RPMI7951 (cell line): Measurements from ENCODE around the gene FAM83F. TPM values are rescaled to one million over a fixed set of nuclear protein-coding genes. Genes with fewer than 3 reads are reported as not detected.
A peak's percentile ranks its signal among the peaks of the same experiment; 100 is the strongest.

Experiments
- DNase-seq: peaks from one replicate; pipeline ENCODE4 v3.0.0-alpha.2; 2012; ENCODE audit warnings: low read depth
- total RNA-seq: library from RNA; depleted of rRNA; stranded (reverse); fragments of >200 nt; shearing (Covaris generic); gene quantifications from 2 replicates; pipeline ENCODE4 v1.2.3, GENCODE V29; 2014

FAM83F gene
- total RNA-seq, 1 experiment from 2014 or later = not detected

- no peak for DNase-seq
Observed at GRCh38 chr22:40033586-40034380, 39.0 kb downstream of the FAM83F start.

GRCh38 chr22:40035351-40035750, 40.6 kb downstream of the FAM83F start:
- no peak for DNase-seq

- no peak for DNase-seq
Observed at GRCh38 chr22:40036126-40036525, 41.4 kb downstream of the FAM83F start.

DNA sequence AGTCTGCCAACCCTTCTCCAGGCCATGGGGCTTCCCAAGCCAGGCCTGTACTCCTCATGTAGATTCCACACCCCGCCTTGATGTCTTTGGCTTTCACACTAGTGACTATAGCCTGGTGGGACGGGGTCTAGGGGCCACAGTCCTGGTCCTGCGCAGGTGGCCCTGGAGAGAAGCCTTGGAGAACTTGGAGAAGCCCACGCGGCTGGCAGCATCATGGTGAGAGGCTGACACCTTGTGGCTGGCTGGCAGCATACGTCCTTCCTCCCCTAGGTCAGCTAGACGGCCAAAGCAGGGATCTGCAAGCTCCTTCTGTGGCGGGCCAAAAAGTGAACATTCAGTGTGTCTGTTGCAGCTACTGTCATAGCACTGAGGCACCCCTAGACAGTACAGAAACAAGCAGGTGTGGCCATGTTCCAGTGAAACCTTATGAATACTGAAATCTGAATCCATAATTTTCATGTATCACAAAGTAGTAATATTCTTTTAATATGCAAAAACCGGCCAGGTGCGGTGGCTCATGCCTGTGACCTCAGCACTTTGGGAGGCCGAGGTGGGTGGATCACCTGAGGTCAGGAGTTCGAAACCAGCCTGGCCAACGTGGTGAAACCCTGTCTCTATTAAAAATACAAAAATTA, 42.0 kb downstream of the FAM83F start:
- peak; percentile 61 for DNase-seq

GRCh38 chr22:40037320-40037719, 42.6 kb downstream of the FAM83F start:
- DNase-seq = no peak

- DNase-seq = no peak
Observed at GRCh38 chr22:40039482-40040115, 44.8 kb downstream of the FAM83F start.

DNA sequence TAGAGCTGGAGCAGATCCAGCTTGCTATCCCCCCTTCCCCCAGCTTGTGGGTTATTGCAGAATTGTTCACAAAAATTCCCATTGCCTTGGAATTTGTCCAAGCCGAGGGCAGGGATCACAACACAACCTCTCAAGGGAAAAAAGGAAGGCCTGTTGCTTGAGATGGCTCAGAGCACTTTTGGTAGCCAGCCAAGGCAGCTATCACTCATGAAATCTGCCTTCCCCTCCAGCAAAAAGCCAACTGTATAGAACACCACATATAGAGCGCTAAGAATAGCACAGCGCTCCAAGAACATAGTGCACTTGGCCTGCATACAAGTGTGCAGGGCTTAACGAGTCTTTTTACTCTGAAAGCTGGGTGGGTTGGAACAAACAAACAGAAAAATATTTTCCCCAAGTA, 46.2 kb downstream of the FAM83F start:
- DNase-seq = peak; percentile 89

DNA sequence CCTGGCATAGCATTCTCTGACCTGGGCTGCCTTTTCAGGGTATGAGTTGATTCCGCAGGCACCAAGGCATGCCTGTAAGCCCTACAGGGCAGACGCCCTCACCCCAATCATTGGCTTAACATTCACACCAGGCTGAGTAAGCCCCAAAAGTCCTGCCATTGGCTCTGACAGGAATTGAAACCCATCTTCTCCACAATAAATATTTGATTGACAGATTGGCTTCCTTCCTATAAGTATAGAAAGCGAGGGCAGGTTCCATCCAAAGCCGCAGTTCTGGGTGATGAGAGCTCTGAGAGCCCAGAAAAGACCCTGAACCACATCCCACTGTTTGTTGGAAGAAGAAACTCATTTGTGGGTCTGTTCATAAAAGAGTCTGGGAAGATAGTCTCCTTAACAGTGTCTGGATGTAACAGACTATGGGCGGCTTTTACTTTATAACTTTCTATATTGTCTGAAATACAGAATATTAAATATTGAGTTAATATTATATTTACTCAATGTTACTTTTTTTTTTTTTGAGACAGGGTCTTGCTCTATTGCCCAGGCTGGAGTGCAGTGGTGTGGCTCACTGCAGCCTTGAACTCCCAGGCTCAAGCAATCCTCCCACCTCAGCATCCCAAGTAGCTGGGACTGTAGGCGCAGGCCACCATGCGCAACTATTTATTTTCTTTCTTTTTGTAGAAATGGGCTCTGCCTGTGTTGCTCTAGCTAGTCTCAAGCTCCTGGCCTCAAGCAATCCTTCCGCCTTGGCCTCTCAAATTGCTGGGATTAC, 46.8 kb downstream of the FAM83F start:
- DNase-seq = no peak

GRCh38 chr22:40042312-40042711, 47.6 kb downstream of the FAM83F start:
- no peak for DNase-seq

DNA sequence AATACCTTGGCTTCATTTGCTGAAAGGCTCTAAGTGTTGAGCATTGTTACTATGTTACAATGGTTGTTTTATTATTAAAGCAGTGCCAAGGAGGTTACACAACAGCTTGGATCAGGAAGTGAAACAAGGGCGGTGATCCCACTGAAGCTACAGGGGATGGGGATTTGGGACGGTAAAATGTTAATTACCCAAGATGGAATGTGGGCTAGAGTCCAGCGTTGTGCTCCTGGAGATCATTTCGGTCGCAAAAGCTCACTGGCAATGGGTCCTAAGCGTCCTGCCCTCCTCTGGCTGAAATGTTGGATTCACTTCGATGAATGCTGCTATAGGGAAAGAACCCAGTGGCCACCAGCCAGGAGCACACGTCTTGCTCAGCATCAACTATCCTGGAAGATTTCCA, 48.3 kb downstream of the FAM83F start:
- DNase-seq = peak; percentile 67

GRCh38 chr22:40043793-40044101, 49.0 kb downstream of the FAM83F start:
- DNase-seq = no peak

DNA sequence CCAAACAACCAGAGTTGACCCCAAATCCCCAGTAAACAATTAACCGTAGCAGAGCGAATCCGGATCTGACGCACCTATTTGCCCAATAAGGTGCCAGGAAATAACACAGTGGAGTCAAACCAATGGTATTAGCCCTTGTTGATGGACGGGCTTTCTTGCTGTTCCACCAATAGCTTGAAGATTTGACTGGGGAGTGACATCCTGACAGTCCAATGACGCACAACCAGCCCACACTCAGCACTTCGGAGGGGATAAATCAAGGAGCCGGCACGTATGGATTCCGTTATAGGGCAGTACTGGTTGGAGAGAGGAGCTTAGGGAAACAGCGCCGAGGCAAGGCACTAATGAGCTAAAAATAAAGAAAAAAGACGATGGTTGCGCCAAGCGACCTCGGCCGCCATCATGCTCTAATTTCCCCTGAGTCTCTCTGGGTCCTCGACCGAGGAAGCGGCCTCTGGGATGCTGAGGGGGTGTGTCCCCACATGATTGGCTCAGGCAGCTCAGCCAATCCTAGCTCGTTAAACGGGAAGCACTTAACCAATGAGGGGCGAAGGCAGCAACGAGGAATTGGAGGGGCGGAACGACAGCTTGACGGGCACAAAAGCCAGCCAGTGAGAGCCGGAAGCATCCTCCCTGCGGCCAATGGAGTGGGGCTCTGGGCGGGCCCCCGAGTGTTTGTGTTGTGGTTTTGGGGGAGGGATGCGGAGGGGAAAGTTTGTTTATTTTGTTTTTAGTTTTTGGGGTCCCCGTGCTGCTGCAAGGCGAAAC, 49.5 kb downstream of the FAM83F start:
- peak; percentile 98 for DNase-seq

DNA sequence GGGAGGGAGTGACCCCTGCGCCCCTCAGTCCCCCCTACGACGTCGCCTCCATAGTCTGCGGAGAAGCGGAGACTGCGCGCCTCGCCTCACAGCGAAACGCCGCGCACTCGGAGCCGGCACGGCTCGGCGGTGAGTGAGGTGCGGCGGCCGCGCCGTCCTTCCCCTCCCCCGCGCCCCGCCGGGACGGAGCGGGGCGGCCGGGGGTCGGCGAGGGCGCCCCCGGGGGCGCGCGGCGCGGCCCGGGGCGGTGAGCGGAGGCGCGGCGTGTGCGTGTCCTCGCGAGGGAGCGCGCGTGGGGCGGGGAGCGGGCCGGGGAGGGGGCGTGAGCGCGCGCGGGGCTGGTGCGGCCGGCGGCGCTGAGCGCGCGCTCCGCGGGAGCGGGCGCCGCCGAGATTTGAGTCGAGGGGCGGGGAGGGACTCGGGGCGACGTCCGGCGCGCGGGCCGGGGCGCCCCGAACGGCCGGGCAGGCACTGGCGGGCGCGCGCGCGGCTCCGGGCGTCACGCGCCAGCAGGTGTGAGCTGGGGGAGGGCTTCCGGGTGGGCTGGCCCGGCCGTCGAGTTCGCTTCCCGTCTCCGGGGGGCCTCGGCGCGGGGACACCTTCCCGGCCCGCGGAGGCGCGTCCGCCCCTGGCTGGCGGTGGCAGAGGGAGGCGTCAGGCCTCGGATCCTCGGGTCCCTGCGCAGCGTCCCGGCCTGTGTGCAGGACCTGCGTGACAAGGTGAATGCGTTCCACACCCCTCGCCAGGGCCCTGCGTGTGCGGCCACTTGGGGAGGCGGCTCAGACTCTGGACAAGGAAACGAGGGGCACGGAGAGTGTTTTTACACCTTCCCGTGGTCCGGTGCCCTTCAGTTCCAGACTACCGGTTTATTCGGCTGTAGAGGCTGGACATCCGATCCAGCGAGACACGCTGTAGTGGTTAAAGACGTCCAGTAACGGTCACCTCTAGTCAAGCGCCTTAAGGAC, 50.4 kb downstream of the FAM83F start:
- DNase-seq = peak; percentile 32

DNA sequence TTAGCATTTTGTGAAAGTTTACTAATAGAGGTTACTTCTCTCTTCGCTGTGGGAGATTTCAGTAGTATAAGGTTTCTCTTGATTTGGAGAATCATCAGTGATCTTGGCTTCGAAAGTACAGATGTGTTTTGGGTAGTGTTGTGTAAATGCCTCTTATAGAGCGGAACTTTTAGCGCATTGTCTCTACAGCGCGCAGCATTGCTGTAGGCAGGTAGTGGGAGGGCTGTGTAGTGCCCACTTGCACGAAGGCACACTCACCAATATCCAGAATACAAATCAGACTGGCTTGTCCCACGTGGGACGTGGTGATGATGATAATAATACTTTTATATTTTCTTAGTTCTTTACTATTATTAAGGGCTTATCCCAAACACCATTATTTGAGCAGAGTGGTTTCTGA, 51.4 kb downstream of the FAM83F start:
- no peak for DNase-seq

DNA sequence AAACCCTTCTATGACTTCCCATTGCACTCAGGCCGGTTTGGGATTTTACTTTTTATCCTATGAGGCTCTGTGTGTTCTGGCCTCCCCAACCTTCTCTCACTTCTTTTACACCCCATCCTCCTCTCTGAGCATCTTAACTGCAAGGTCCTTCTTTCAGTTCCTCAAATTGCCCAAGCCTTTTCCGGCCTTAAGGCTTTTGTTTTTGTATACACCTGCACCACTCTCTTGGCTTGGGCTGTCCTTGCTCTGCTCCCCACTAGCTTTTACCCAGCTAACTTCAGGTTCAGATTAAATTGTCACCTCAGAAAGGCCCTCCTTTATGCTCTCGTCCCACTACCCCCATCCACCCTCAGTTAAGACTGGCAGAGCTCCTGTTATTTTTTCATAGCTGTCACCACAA, 55.5 kb downstream of the FAM83F start:
- no peak for DNase-seq

- no peak for DNase-seq
Observed at GRCh38 chr22:40051322-40051721, 56.6 kb downstream of the FAM83F start.

GRCh38 chr22:40053460-40053859, 58.7 kb downstream of the FAM83F start:
- no peak for DNase-seq

GRCh38 chr22:40054486-40054885, 59.7 kb downstream of the FAM83F start:
- DNase-seq = no peak

GRCh38 chr22:40055143-40055883, 60.6 kb downstream of the FAM83F start:
- DNase-seq = no peak

GRCh38 chr22:40056154-40056553, 61.4 kb downstream of the FAM83F start:
- no peak for DNase-seq
